Measurements from ENCODE around the gene NOP14.

NOP14 gene

GRCh38 chr4:2930758-2931511 lies 32.3 kb downstream of the NOP14 start:
- in situ Hi-C loops (cut with MboI; ENCODE audit: low pct_unique_long_range_greater_than_20kb, low sequenced_read_pairs, unreplicated experiment), result loop anchor here (10.0 kb wide), 1 partner anchor 156 kb away; no protein-coding TSS in a partner anchor
- DNase-seq (ENCODE audit: low spot score), result no peak
- TF ChIP-seq, protein P1, sequence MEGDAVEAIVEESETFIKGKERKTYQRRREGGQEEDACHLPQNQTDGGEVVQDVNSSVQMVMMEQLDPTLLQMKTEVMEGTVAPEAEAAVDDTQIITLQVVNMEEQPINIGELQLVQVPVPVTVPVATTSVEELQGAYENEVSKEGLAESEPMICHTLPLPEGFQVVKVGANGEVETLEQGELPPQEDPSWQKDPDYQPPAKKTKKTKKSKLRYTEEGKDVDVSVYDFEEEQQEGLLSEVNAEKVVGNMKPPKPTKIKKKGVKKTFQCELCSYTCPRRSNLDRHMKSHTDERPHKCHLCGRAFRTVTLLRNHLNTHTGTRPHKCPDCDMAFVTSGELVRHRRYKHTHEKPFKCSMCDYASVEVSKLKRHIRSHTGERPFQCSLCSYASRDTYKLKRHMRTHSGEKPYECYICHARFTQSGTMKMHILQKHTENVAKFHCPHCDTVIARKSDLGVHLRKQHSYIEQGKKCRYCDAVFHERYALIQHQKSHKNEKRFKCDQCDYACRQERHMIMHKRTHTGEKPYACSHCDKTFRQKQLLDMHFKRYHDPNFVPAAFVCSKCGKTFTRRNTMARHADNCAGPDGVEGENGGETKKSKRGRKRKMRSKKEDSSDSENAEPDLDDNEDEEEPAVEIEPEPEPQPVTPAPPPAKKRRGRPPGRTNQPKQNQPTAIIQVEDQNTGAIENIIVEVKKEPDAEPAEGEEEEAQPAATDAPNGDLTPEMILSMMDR (IDR thresholded peaks at IDR 0.05; ENCODE audit: extremely low read depth, insufficient read depth, missing control alignments), result peak; percentile 7

DNA sequence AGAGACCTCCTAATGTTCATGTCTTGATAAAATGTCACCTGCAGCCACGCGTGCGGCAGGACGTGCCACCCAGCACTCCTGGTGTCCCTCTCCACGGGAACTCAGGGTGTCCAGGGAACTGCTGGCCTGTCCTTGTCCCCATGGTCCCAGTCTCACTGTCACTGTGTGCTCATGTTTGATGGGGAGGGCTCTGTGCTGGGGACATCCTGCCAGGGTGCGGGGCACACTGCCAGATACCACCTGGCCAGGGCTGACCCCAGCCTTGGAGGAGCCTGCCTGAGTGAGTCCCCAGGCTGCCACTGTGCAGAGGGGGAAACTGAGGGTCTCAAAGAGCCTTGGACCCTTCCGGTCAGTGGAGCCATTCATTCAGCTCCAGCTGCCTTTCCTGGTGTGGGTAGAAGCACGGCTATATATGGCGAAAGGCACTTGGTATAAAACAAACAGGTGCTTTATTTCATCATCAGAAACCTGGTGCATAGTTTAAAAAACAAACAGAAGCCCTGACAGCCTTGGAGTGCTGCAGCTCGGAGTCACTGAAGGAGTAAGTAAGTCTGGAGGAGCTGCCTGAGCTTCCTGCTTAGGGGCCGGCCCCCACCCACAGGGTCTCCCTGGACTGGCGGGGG lies 33.0 kb downstream of the NOP14 start:
- DNase-seq (ENCODE audit: low spot score), result no peak
- in situ Hi-C loops (cut with MboI; ENCODE audit: low pct_unique_long_range_greater_than_20kb, low sequenced_read_pairs, unreplicated experiment), result loop anchor here (10.0 kb wide), 1 partner anchor 155 kb away; no protein-coding TSS in a partner anchor
- TF ChIP-seq, protein P1 (IDR thresholded peaks at IDR 0.05; ENCODE audit: extremely low read depth, insufficient read depth, missing control alignments), result no peak

DNA sequence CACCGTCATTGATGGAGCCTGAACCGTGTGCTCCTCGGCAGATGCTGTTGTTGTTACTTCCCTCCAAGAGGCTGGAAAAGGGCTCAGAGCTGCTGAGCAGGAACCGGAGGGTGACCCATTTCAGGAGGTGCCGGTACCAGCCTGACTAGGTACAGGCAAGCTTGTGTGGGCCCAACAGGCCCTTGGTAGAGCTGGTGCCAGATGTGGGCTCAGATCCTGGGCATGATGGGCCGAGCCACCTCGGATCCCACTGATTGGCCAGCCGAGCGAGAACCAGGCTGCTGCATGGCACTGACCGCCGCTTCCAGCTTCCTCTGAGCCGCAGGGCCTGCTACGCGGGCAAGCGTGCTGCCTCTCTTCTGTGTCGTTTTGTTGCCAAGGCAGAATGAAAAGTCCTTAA lies 33.7 kb downstream of the NOP14 start:
- DNase-seq (ENCODE audit: low spot score), result no peak
- in situ Hi-C loops (cut with MboI; ENCODE audit: low pct_unique_long_range_greater_than_20kb, low sequenced_read_pairs, unreplicated experiment), result no loop called here
- TF ChIP-seq, protein P1 (IDR thresholded peaks at IDR 0.05; ENCODE audit: extremely low read depth, insufficient read depth, missing control alignments), result no peak

DNA sequence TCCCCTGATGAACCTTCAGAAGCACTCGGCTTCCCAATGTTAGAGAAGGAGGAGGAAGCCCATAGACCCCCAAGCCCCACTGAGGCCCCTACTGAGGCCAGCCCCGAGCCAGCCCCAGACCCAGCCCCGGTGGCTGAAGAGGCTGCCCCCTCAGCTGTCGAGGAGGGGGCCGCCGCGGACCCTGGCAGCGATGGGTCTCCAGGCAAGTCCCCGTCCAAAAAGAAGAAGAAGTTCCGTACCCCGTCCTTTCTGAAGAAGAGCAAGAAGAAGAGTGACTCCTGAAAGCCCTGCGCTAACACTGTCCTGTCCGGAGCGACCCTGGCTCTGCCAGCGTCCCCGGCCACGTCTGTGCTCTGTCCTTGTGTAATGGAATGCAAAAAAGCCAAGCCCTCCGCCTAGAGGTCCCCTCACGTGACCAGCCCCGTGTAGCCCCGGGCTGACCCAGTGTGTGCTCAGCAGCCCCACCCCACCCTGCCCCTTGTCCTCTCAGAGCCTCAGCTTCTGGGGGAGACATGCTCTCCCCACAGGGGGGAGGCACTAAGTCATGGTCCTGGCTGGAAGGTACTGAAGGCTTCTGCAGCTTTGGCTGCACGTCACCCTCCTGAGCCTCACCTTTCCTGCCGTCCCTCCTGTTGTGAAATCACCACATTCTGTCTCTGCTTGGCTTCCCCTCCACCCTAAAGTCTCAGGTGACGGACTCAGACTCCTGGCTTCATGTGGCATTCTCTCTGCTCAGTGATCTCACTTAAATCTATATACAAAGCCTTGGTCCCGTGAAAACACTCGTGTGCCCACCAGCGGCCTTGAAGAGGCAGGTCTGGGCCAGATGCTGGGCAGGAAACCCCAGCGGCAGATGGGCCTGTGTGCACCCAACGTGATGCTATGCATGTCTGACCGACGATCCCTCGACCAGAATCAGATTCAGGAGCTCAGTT lies 34.7 kb downstream of the NOP14 start:
- no peak for DNase-seq (ENCODE audit: low spot score)
- in situ Hi-C loops (cut with MboI; ENCODE audit: low pct_unique_long_range_greater_than_20kb, low sequenced_read_pairs, unreplicated experiment), result no loop called here
- TF ChIP-seq, protein P1 (IDR thresholded peaks at IDR 0.05; ENCODE audit: extremely low read depth, insufficient read depth, missing control alignments), result no peak

DNA sequence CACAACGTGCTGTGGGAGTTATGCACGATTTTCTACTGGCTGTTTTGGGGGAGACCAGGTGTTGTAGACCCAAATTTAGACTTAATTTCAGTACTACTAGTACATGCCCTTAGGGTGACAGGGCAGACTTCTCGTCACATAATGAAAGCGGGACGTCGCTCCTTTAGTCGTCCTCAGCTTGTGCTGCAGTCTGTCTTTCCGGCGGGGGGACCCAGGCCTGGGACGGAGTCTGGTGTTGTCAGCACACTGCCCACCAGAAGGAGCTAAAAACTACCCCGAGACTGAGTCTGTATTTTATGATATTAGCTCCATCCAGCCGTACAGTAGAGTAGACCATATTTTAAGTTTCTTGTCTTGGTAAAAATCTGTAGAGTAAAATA lies 35.5 kb downstream of the NOP14 start:
- TF ChIP-seq, protein P1 (IDR thresholded peaks at IDR 0.05; ENCODE audit: extremely low read depth, insufficient read depth, missing control alignments), result no peak
- in situ Hi-C loops (cut with MboI; ENCODE audit: low pct_unique_long_range_greater_than_20kb, low sequenced_read_pairs, unreplicated experiment), result no loop called here
- DNase-seq (ENCODE audit: low spot score), result no peak

DNA sequence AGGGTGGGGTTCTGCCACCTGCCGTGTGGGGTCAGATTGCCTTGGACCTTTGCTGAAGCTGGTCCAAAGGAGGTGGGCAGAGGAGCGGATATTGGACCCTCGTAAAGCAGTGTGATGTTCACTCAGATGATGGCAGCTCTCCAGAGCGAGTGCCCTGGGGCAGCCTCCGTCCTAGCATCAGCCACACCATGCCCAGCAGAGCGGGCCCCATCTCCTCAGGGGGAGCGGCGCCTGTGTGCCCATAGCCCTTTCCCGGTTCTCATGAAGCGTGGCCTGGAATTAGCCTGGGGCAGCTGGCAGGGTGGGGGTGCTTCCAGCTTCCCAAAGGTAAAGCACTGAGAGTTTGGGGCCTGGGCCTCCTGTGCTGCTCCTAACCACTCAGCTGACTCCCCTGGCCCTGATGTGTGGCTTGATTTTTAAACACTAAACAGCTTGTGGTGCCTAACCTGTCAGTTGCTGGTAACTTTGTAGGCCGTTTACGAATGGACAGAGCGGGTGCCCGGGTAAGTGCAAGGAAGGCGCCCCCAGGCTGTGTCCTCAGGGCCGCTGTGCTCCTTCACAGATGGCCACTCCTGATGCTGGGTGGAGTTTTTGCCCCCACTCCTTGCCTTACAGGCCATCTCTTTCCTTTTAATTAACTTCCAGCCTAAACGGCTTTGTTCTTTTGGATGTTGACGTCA lies 36.0 kb downstream of the NOP14 start:
- TF ChIP-seq, protein P1 (IDR thresholded peaks at IDR 0.05; ENCODE audit: extremely low read depth, insufficient read depth, missing control alignments), result no peak
- no peak for DNase-seq (ENCODE audit: low spot score)
- in situ Hi-C loops (cut with MboI; ENCODE audit: low pct_unique_long_range_greater_than_20kb, low sequenced_read_pairs, unreplicated experiment), result no loop called here
